ENCODE data around the gene TMEM214.
A peak's percentile ranks its signal among the peaks of the same experiment; 100 is the strongest.

The TMEM214 gene

GRCh38 chr2:27086090-27086723, 53.4 kb downstream of the TMEM214 start:
- peak; percentile 92 for DNase-seq

- no peak for DNase-seq
Measured at GRCh38 chr2:27086724-27087593, 54.2 kb downstream of the TMEM214 start, which contains the start of gene KHK. Gene KHK (plus strand): TSS chr2:27086772. CDS start chr2:27087260, 488 bp downstream.

DNA sequence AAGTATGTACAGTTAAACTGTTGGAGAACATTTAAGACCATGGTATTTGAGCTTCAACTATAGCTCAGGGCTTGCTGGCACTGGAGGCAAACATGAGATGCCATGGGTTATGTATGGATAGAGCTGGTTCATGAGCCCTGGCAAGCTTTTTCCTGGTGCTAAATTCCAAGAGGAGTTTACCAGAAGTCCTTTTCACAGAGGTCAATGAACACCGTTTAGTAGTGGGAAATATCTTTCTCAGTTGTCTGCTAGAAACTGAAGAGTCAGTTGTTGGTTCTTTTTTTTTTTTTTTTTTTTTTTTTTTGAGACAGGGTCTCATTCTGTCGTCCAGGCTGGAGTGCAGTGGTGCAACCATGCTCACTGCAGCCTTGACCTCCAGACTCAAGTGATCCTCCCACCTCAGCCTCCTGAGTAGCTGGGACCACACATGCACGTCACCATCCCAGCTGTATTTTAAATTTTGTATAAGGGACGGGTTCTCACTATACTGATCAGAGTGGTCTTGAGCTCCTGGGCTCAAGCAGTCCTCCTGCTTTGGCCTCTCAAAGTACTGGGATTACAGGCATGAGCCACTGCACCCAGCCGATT, 55.2 kb downstream of the TMEM214 start:
- DNase-seq: no peak

DNA sequence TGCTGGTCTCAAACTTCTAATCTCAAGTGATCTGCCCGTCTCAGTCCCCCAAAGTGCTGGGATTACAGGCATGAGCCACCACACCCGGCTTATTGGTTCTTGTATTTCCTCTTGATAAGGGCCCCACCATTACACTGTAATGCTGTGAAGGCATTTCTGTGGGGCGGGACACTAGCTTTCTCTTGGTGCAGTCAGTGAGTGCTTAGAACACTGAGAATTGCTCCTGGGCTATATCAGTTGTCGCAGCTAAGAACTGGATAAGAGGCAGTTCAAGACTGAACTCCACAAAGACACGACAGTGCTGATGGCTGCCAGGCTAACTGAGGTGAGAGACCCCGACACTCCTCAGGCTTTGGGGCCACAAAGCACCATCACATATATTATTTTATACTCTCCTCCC, 55.9 kb downstream of the TMEM214 start:
- peak; percentile 83 for DNase-seq

DNA sequence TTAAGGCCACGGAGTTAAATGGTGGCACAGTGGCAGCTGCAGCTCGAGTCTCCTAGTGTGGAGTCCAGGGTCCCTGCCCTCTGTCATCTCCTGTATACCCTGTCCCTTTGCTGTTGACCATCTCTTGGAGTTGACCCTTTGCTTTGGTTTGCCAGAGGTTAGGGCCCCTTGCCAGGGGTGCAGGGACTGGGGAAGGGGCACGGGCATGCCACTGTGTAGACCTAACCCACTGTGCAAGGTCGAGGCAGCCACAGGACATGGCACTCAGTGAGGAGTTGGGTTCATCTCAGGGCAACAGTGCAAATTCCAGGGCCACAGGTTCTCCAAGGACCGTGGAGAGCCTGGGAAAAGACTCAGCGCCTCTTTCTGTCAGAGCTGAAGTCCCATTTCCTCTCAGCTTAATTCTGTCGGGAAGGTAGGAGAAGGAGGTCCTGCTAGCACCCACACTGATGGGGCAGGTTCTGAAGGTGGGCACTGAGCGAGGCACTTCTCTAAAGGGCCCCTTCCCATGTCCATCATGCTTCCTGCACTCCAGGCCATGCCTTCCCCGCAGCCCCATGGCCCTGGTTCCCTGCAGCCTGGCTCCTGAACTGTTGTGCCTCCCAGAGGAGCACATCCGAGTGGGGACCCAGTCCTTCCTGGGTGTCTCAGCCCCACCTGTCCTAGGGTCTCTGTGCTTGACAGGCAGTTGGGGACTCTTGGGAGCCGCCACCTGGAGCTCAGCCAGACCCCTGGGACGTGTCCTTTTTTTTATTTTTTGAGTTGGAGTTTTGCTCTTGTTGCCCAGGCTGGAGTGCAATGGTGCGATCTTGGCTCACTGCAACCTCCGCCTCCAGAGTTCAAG, 56.6 kb downstream of the TMEM214 start:
- no peak for DNase-seq
